Measurements from ENCODE around the gene GIGYF2. TPM values are rescaled to one million over a fixed set of nuclear protein-coding genes. Genes with fewer than 3 reads are reported as not detected.

Gene GIGYF2
- total RNA-seq, 1 donor from 2014 or later, result 72.3 TPM

- DNase-seq (ENCODE audit: low spot score, unreplicated experiment), result no peak
- Mint-ChIP-seq H3K4me3 (ENCODE audit: low read depth) (no peak overlapping the region), H3K9me3 (ENCODE audit: low read depth) (no peaks in the 10 kb centered on the region), H3K36me3 (ENCODE audit: insufficient read depth) (peaks cover 22% of the 10 kb centered on the region), H3K27ac (peak overlapping the region; percentile 60), H3K4me1 (ENCODE audit: low read depth) (peaks cover 15% of the 10 kb centered on the region), H3K27me3 (no peaks in the 10 kb centered on the region)
- TF ChIP-seq CTCF (IDR thresholded peaks at IDR 0.05; ENCODE audit: unreplicated experiment), result no peak
These were observed 136.7 kb downstream of the GIGYF2 start for GRCh38 chr2:232833830-232834229.

GRCh38 chr2:232835687-232836208 is 138.6 kb downstream of the GIGYF2 start:
- Mint-ChIP-seq H3K27ac (peak overlapping the region; percentile 90), H3K36me3 (ENCODE audit: insufficient read depth) (peaks cover 33% of the 10 kb centered on the region)

GRCh38 chr2:232836934-232837333 is 139.8 kb downstream of the GIGYF2 start:
- Mint-ChIP-seq H3K9me3 (ENCODE audit: low read depth) (no peaks in the 10 kb centered on the region), H3K27ac (peak overlapping the region; percentile 74), H3K4me3 (ENCODE audit: low read depth) (no peak overlapping the region), H3K4me1 (ENCODE audit: low read depth) (peaks cover 15% of the 10 kb centered on the region), H3K27me3 (no peaks in the 10 kb centered on the region), H3K36me3 (ENCODE audit: insufficient read depth) (peaks cover 34% of the 10 kb centered on the region)
- no peak for TF ChIP-seq CTCF (IDR thresholded peaks at IDR 0.05; ENCODE audit: unreplicated experiment)
- no peak for DNase-seq (ENCODE audit: low spot score, unreplicated experiment)

More at GRCh38 chr2:232835687-232836208, 138.6 kb downstream of the GIGYF2 start:
- H3K9me3 Mint-ChIP-seq (ENCODE audit: low read depth), result no peaks in the 10 kb centered on the region
- no peak for DNase-seq (ENCODE audit: low spot score, unreplicated experiment)
- no peak overlapping the region for H3K4me3 Mint-ChIP-seq (ENCODE audit: low read depth)
- TF ChIP-seq CTCF (IDR thresholded peaks at IDR 0.05; ENCODE audit: unreplicated experiment), result no peak
- peaks cover 15% of the 10 kb centered on the region for H3K4me1 Mint-ChIP-seq (ENCODE audit: low read depth)
- no peaks in the 10 kb centered on the region for H3K27me3 Mint-ChIP-seq

GRCh38 chr2:232838406-232838874 is 141.3 kb downstream of the GIGYF2 start:
- Mint-ChIP-seq H3K27me3 (no peaks in the 10 kb centered on the region), H3K27ac (peak overlapping the region; percentile 71), H3K4me3 (ENCODE audit: low read depth) (no peak overlapping the region), H3K36me3 (ENCODE audit: insufficient read depth) (peaks cover 32% of the 10 kb centered on the region), H3K9me3 (ENCODE audit: low read depth) (no peaks in the 10 kb centered on the region), H3K4me1 (ENCODE audit: low read depth) (peaks cover 15% of the 10 kb centered on the region)
- TF ChIP-seq CTCF (IDR thresholded peaks at IDR 0.05; ENCODE audit: unreplicated experiment), result no peak
- DNase-seq (ENCODE audit: low spot score, unreplicated experiment), result no peak

- H3K4me3 Mint-ChIP-seq (ENCODE audit: low read depth), result no peak overlapping the region
- H3K4me1 Mint-ChIP-seq (ENCODE audit: low read depth), result peaks cover 14% of the 10 kb centered on the region
- no peak for DNase-seq (ENCODE audit: low spot score, unreplicated experiment)
- no peak for TF ChIP-seq CTCF (IDR thresholded peaks at IDR 0.05; ENCODE audit: unreplicated experiment)
- H3K9me3 Mint-ChIP-seq (ENCODE audit: low read depth), result no peaks in the 10 kb centered on the region
- no peak overlapping the region for H3K27ac Mint-ChIP-seq
- peaks cover 34% of the 10 kb centered on the region for H3K36me3 Mint-ChIP-seq (ENCODE audit: insufficient read depth)
- H3K27me3 Mint-ChIP-seq, result no peaks in the 10 kb centered on the region
These were observed 142.4 kb downstream of the GIGYF2 start for GRCh38 chr2:232839411-232840079.
